H1 (cell line): ENCODE results near the gene POU3F2. TPM values are rescaled to one million over a fixed set of nuclear protein-coding genes. Genes with fewer than 3 reads are reported as not detected.

Experiments
- BCL11A ChIP-seq, 2 experiments: IDR thresholded peaks; one replicate each; pipeline ENCODE4 v1.6.1; 2011; ENCODE audit warnings: low read depth in 2 of 2, low read length in 2 of 2, mild to moderate bottlenecking in 2 of 2
- BRCA1 ChIP-seq: IDR thresholded peaks from 2 replicates; pipeline ENCODE4 v1.6.1; 2012; ENCODE audit warnings: low read depth, low read length, improper control_type of control experiment
- CEBPB ChIP-seq: IDR thresholded peaks from 2 replicates; pipeline ENCODE4 v1.6.1; 2012; ENCODE audit warnings: low read depth, low read length
- CREB1 ChIP-seq: IDR thresholded peaks from 2 replicates; pipeline ENCODE4 v1.6.1; 2012; ENCODE audit warnings: inconsistent platforms
- E2F6 ChIP-seq: IDR thresholded peaks from 2 replicates; pipeline ENCODE4 v1.6.1; 2012; ENCODE audit warnings: inconsistent platforms
- EGR1 ChIP-seq: IDR thresholded peaks from 2 replicates; pipeline ENCODE4 v1.6.1; 2011; ENCODE audit warnings: low read depth, low read length, borderline replicate concordance
- EZH2 ChIP-seq: fragments of 200-600 bp; sonication (generic); IDR thresholded peaks from 2 replicates; pipeline ENCODE4 v1.7.1; 2012; ENCODE audit warnings: low read depth, mild to moderate bottlenecking, moderate library complexity, low read length, inconsistent platforms; ENCODE audit not compliant: severe bottlenecking
- JUN ChIP-seq: IDR thresholded peaks from 2 replicates; pipeline ENCODE4 v1.6.1; 2011; ENCODE audit warnings: low read depth, mild to moderate bottlenecking, improper control_type of control experiment, low read length
- KDM4A ChIP-seq: IDR thresholded peaks from one replicate; pipeline ENCODE4 v1.7.1; 2012; ENCODE audit warnings: low read depth, mild to moderate bottlenecking, moderate library complexity, low read length, inconsistent platforms; ENCODE audit not compliant: severe bottlenecking
- NANOG ChIP-seq: IDR thresholded peaks from 2 replicates; pipeline ENCODE4 v1.6.1; 2011; ENCODE audit warnings: low read length, low read depth, mild to moderate bottlenecking, inconsistent platforms; ENCODE audit not compliant: insufficient read depth, poor library complexity, severe bottlenecking
- POU5F1 ChIP-seq: IDR thresholded peaks from 2 replicates; pipeline ENCODE4 v1.6.1; 2011; ENCODE audit warnings: low read depth, mild to moderate bottlenecking, low read length, moderate library complexity
- SP1 ChIP-seq: IDR thresholded peaks from 2 replicates; pipeline ENCODE4 v1.6.1; 2011; ENCODE audit warnings: low read depth, low read length
- SP2 ChIP-seq: IDR thresholded peaks from 2 replicates; pipeline ENCODE4 v1.6.1; 2012; ENCODE audit warnings: mild to moderate bottlenecking, low read length, inconsistent platforms
- SRF ChIP-seq: IDR thresholded peaks from 2 replicates; pipeline ENCODE4 v1.6.1; 2011; ENCODE audit warnings: mild to moderate bottlenecking, low read depth, low read length, moderate library complexity
- ZNF274 ChIP-seq: IDR thresholded peaks from 2 replicates; pipeline ENCODE4 v1.7.0; 2012; ENCODE audit warnings: low read length, borderline replicate concordance; ENCODE audit errors: extremely low read depth
- polyA plus RNA-seq, 7 experiments: library from polyadenylated mRNA; depleted of rRNA in 3 of 7; stranded (reverse) in 5 of 7; unstranded in 2 of 7; fragments of >200 nt in 5 of 7; fragments of 200-250 nt in 2 of 7; gene quantifications; 1 replicate in 5 of 7; 2 replicates in 1 of 7; 4 replicates in 1 of 7; pipeline versions ENCODE4 v1.2.1 to v1.2.3, GENCODE V29; 2011 to 2013; ENCODE audit warnings: missing spikeins in 2 of 7, mixed read lengths in 2 of 7
- total RNA-seq: library from RNA; stranded (reverse); fragmentation: NEBNext Ultra II Directional; extraction: Animal tissue kit (Norgen Biotek cat#: 25700); gene quantifications from 2 replicates; pipeline ENCODE4 v1.2.1, GENCODE V29; 2021

The POU3F2 gene
- total and polyA plus RNA-seq, 2 of the 8 experiments (the other 6 are each of a cell fraction or from before 2014, with no cell fraction given), result 0.09 to 0.35 TPM

- peak; percentile 35; the same call in 1 of the 2 replicates for TF ChIP-seq EGR1
- TF ChIP-seq JUN, result no peak
- no peak for TF ChIP-seq BRCA1
- TF ChIP-seq KDM4A, result peak; percentile 57
- TF ChIP-seq SRF, result no peak
- no peak for TF ChIP-seq CREB1
- no peak for TF ChIP-seq BCL11A (IDR thresholded peaks at IDR 0.05; ENCODE audit: low read depth in 2 of 2, low read length in 2 of 2)
- TF ChIP-seq SP2, result no peak
- no peak for TF ChIP-seq NANOG
- no peak for TF ChIP-seq E2F6
- no peak for TF ChIP-seq SP1
- no peak for TF ChIP-seq EZH2
- no peak for TF ChIP-seq CEBPB
- no peak for TF ChIP-seq ZNF274
- TF ChIP-seq POU5F1, result no peak
These were observed 10.0 kb upstream of the POU3F2 start (continued) for GRCh38 chr6:98824162-98824901.
